ENCODE results near the gene SAMD4A.

Gene SAMD4A

GRCh38 chr14:54834081-54834480 is 267.2 kb downstream of the SAMD4A start:
- no peak for DNase-seq (ENCODE audit: low spot score)
- TF ChIP-seq CTCF (IDR thresholded peaks at IDR 0.05; ENCODE audit: extremely low read depth, missing control alignments): no peak

GRCh38 chr14:54834727-54835126 is 267.8 kb downstream of the SAMD4A start:
- no peak for DNase-seq (ENCODE audit: low spot score)
- TF ChIP-seq CTCF (IDR thresholded peaks at IDR 0.05; ENCODE audit: extremely low read depth, missing control alignments): no peak

- TF ChIP-seq CTCF (IDR thresholded peaks at IDR 0.05; ENCODE audit: extremely low read depth, missing control alignments): no peak
- no peak for DNase-seq (ENCODE audit: low spot score)
Observed at GRCh38 chr14:54836231-54836630, 269.3 kb downstream of the SAMD4A start.

GRCh38 chr14:54837508-54838149 is 270.7 kb downstream of the SAMD4A start:
- TF ChIP-seq CTCF (IDR thresholded peaks at IDR 0.05; ENCODE audit: extremely low read depth, missing control alignments): no peak
- DNase-seq (ENCODE audit: low spot score): no peak

GRCh38 chr14:54838931-54839512 is 272.1 kb downstream of the SAMD4A start:
- no peak for TF ChIP-seq CTCF (IDR thresholded peaks at IDR 0.05; ENCODE audit: extremely low read depth, missing control alignments)
- DNase-seq (ENCODE audit: low spot score): no peak

GRCh38 chr14:54839701-54840119 is 272.8 kb downstream of the SAMD4A start:
- TF ChIP-seq CTCF (IDR thresholded peaks at IDR 0.05; ENCODE audit: extremely low read depth, missing control alignments): no peak
- DNase-seq (ENCODE audit: low spot score): no peak

DNA sequence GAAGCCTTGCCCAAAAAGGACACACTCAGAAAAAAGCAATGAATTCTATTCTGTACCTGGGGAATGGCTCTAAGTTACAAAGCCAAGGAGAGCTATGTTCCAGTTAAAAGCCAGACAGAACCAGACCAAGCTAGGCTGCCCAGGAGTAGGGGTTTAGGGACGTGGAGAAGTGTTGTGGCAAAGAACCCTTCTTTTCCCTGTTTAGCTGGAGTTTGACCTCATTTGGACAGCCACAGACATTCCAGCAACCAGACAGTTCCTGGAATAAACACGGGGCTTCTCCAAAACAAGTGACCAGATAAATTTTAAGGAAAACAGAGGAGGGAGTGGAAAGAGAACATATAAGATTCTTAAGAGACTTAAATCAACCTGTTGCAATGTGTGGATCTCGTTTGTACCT is 273.4 kb downstream of the SAMD4A start:
- DNase-seq (ENCODE audit: low spot score): no peak
- no peak for TF ChIP-seq CTCF (IDR thresholded peaks at IDR 0.05; ENCODE audit: extremely low read depth, missing control alignments)
